NCI-H526 treated with DMSO at 0.1 percent for 48 hours (cell line): Measurements from ENCODE around the gene NR3C1.

ENCODE experiments used
- DNase-seq: peaks from one replicate; lab custom pipeline; 2025; lab: John Stamatoyannopoulos, UW

NR3C1 gene

GRCh38 chr5:143259254-143259605 lies 144.3 kb downstream of the NR3C1 start:
- DNase-seq: no peak

- no peak for DNase-seq
Measured at GRCh38 chr5:143258559-143259253, 144.8 kb downstream of the NR3C1 start.

- DNase-seq: no peak
Measured at GRCh38 chr5:143254819-143255218, 148.7 kb downstream of the NR3C1 start.

GRCh38 chr5:143251946-143252345 lies 151.5 kb downstream of the NR3C1 start:
- no peak for DNase-seq

- no peak for DNase-seq
Measured at GRCh38 chr5:143251190-143251589, 152.3 kb downstream of the NR3C1 start.

- no peak for DNase-seq
Measured at GRCh38 chr5:143249851-143250250, 153.6 kb downstream of the NR3C1 start.

- DNase-seq: no peak
Measured at GRCh38 chr5:143248822-143249579, 154.5 kb downstream of the NR3C1 start.

GRCh38 chr5:143248391-143248790 lies 155.1 kb downstream of the NR3C1 start:
- DNase-seq: no peak

GRCh38 chr5:143247134-143247815 lies 156.2 kb downstream of the NR3C1 start:
- DNase-seq: no peak

GRCh38 chr5:143245929-143246561 lies 157.4 kb downstream of the NR3C1 start:
- DNase-seq: no peak

GRCh38 chr5:143244990-143245389 lies 158.5 kb downstream of the NR3C1 start:
- DNase-seq: no peak

- DNase-seq: no peak
Measured at GRCh38 chr5:143244000-143244736, 159.3 kb downstream of the NR3C1 start.

- DNase-seq: no peak
Measured at GRCh38 chr5:143243103-143243502, 160.4 kb downstream of the NR3C1 start.

- DNase-seq: no peak
Measured at GRCh38 chr5:143241892-143242291, 161.6 kb downstream of the NR3C1 start.

- no peak for DNase-seq
Measured at GRCh38 chr5:143239882-143240518, 163.5 kb downstream of the NR3C1 start.

GRCh38 chr5:143238620-143239019 lies 164.9 kb downstream of the NR3C1 start:
- DNase-seq: no peak

GRCh38 chr5:143237664-143238063 lies 165.8 kb downstream of the NR3C1 start:
- DNase-seq: no peak

- no peak for DNase-seq
Measured at GRCh38 chr5:143236682-143237081, 166.8 kb downstream of the NR3C1 start.

- no peak for DNase-seq
Measured at GRCh38 chr5:143235423-143235822, 168.1 kb downstream of the NR3C1 start.

- DNase-seq: no peak
Measured at GRCh38 chr5:143234162-143234842, 169.2 kb downstream of the NR3C1 start.

GRCh38 chr5:143233031-143233430 lies 170.5 kb downstream of the NR3C1 start:
- DNase-seq: no peak
